DND-41 (cell line): ENCODE measurements around the gene IQCC.

Experiments used
- ATAC-seq: fragments of 200-7000 bp; cut with Tn5 transposase; 3 replicates; pipeline ENCODE4 v1.9.1; 2021; ENCODE audit warnings: low read depth; ENCODE audit not compliant: insufficient read depth
- DNase-seq: peaks from one replicate; pipeline ENCODE4 v3.0.0-alpha.2; 2020
- H2AFZ ChIP-seq: 2 replicates; pipeline ENCODE4 v1.6.0; 2012; ENCODE audit warnings: low read depth, low read length
- H3K27ac ChIP-seq: 2 replicates; pipeline ENCODE4 v1.5.1; 2012; ENCODE audit warnings: low read length, inconsistent platforms
- H3K27me3 ChIP-seq: fragments of 200-600 bp; sonication (generic); 2 replicates; pipeline ENCODE4 v1.6.0; 2012; ENCODE audit warnings: low read length, mild to moderate bottlenecking, inconsistent platforms; ENCODE audit not compliant: insufficient read depth, poor library complexity
- H3K36me3 ChIP-seq: 2 replicates; pipeline ENCODE4 v1.5.1; 2012; ENCODE audit warnings: low read length, inconsistent platforms; ENCODE audit not compliant: insufficient read depth
- H3K4me1 ChIP-seq: 2 replicates; pipeline ENCODE4 v1.5.1; 2012; ENCODE audit warnings: mild to moderate bottlenecking, low read length; ENCODE audit not compliant: insufficient read depth
- H3K4me2 ChIP-seq: 2 replicates; pipeline ENCODE4 v1.6.0; 2012; ENCODE audit warnings: mild to moderate bottlenecking, moderate library complexity, low read length, inconsistent platforms; ENCODE audit not compliant: insufficient read depth
- H3K4me3 ChIP-seq, 2 experiments: fragments of 200-600 bp in 1 of 2; shearing (Covaris generic) in 1 of 2; 2 replicates each; pipeline ENCODE4 v1.5.1; 2012 to 2016; ENCODE audit warnings: inconsistent platforms in 2 of 2, low read length in 2 of 2, mild to moderate bottlenecking in 2 of 2, low read depth in 1 of 2, moderate library complexity in 1 of 2
- H3K79me2 ChIP-seq: 2 replicates; pipeline ENCODE4 v1.6.0; 2012; ENCODE audit warnings: low read length, inconsistent platforms; ENCODE audit not compliant: insufficient read depth
- H3K9ac ChIP-seq: 2 replicates; pipeline ENCODE4 v1.6.0; 2012; ENCODE audit warnings: low read depth, mild to moderate bottlenecking, inconsistent platforms, low read length, moderate library complexity
- H3K9me3 ChIP-seq: 2 replicates; pipeline ENCODE4 v1.5.1; 2012; ENCODE audit warnings: low read length, moderate library complexity, mild to moderate bottlenecking, inconsistent platforms; ENCODE audit not compliant: insufficient read depth, severe bottlenecking
- H4K20me1 ChIP-seq: 2 replicates; pipeline ENCODE4 v1.6.0; 2012; ENCODE audit warnings: low read length; ENCODE audit not compliant: insufficient read depth
- EZH2 ChIP-seq: IDR thresholded peaks from 3 replicates; pipeline ENCODE4 v1.6.1; 2012; ENCODE audit warnings: borderline replicate concordance, low read depth, mild to moderate bottlenecking, moderate library complexity, low read length, inconsistent platforms; ENCODE audit not compliant: severe bottlenecking
- TF ChIP-seq, protein P1 (sequence below): IDR thresholded peaks from 2 replicates; pipeline ENCODE4 v1.5.1; 2012; ENCODE audit warnings: borderline replicate concordance, low read length, moderate library complexity, mild to moderate bottlenecking; ENCODE audit not compliant: poor library complexity, severe bottlenecking; ENCODE audit errors: extremely low read depth

IQCC gene

DNA sequence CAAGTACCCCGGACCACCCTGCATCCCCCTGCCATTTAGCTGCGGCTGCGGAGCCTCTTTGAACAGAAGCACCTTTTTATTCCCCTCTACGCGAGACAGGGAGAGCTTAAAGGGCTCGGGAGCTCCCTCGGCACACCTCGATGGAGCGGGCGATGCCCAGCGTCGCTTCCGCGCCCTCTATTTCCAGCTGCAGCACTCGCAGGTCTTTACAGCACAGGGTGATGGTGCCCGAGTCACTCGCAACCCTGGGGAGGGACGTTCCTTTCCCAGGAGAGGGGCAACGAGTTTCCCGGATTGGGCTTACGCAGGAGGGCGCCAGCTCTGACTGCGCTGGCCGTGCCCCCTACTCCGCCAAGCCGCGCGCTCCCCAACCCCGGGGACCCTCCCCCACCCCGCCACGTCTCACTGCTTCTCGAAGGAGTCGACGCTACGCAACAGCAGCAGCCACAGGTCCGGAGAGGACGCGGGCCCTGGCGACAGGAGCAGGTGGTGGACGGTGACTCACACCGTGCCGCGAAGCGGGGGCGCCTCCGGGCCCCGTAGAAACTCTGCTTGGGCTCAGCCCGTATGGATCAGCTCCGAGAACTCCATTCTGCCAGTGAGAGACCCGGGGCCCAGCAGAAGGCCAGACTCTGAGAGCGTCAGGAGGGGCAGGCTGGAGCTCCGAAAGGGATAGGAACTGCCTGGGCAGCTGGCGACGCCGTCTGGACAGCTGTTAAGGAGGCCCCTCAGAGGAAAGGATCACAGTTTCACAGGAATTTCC lies 35.7 kb downstream of the IQCC start:
- Histone ChIP-seq H3K27me3 (no peaks in the 10 kb centered on the region), H3K27ac (no peak overlapping the region), H3K36me3 (no peaks in the 10 kb centered on the region), H3K4me1 (no peaks in the 10 kb centered on the region), H3K79me2 (no peaks in the 10 kb centered on the region), H2AFZ (no peak overlapping the region), H3K9me3 (no peaks in the 10 kb centered on the region), H3K4me3 (no peak overlapping the region), H4K20me1 (no peaks in the 10 kb centered on the region), H3K4me2 (no peak overlapping the region), H3K9ac (no peak overlapping the region)
- no peak for ATAC-seq
- DNase-seq: no peak
- TF ChIP-seq, protein P1, sequence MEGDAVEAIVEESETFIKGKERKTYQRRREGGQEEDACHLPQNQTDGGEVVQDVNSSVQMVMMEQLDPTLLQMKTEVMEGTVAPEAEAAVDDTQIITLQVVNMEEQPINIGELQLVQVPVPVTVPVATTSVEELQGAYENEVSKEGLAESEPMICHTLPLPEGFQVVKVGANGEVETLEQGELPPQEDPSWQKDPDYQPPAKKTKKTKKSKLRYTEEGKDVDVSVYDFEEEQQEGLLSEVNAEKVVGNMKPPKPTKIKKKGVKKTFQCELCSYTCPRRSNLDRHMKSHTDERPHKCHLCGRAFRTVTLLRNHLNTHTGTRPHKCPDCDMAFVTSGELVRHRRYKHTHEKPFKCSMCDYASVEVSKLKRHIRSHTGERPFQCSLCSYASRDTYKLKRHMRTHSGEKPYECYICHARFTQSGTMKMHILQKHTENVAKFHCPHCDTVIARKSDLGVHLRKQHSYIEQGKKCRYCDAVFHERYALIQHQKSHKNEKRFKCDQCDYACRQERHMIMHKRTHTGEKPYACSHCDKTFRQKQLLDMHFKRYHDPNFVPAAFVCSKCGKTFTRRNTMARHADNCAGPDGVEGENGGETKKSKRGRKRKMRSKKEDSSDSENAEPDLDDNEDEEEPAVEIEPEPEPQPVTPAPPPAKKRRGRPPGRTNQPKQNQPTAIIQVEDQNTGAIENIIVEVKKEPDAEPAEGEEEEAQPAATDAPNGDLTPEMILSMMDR: no peak
- TF ChIP-seq EZH2: no peak

DNA sequence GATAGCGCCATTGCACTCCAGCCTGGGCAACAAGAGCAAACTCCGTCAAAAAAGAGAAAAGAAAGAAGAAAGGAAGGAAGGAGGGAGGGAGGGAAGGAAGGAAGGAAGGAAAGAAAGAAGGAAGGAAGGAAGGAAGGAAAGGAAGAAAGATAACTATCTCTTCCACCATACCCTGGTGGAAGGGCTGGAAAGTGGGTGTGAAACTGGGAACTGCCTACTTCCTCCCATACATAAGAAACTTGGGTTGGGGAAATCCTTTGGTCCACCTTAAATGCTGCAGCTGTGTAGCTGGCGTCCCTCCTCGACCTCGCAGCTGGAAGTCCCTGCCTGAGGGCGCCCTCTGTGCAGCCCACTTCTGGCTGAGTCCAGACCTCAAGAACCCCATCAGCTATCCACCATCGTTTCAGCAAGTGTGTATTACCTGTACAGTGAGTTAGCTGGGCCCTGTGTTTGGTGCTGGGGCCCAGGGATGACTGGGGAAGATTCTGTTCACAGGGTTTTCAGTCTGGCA lies 36.9 kb downstream of the IQCC start:
- Histone ChIP-seq H2AFZ (no peak overlapping the region), H3K4me3 (no peak overlapping the region), H3K4me2 (no peak overlapping the region), H3K79me2 (no peaks in the 10 kb centered on the region), H3K9ac (no peak overlapping the region), H4K20me1 (no peaks in the 10 kb centered on the region), H3K36me3 (no peaks in the 10 kb centered on the region), H3K27me3 (no peaks in the 10 kb centered on the region), H3K4me1 (peaks cover 5% of the 10 kb centered on the region), H3K9me3 (no peaks in the 10 kb centered on the region), H3K27ac (no peak overlapping the region)
- DNase-seq: no peak
- no peak for TF ChIP-seq EZH2
- TF ChIP-seq, protein P1: no peak
- ATAC-seq: 0 out of 3 replicates have a peak, but pooled peaks have one; percentile 23

DNA sequence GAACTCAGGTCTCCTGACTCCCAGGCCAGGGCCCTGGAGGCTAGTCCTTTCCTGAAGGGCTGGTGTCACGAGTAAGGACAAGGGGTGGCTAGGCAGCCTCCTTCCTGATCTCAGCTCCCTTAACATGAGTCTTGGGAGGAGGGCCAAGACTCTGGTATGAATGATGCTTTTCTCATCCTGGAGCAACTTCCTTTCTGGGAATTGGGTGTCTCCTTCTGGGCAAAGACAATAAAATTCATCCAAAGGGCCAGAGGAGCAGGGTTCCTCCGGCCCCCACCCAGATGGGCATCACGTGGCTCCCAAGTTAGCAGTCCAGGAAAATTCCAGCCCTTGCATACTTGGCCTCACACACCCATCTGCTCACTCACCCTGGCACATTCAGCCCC lies 41.4 kb downstream of the IQCC start, which contains the start of gene FAM167B:
Gene FAM167B (plus strand): TSS at position 335 of the 386 bp plus-strand sequence. CDS start 200 bp downstream, outside the sequence.
- Histone ChIP-seq H3K4me3 (no peak within 1 kb of the TSS), H3K4me1 (peaks cover 50% of the 10 kb centered on the region), H3K27me3 (no peaks in the 10 kb centered on the region), H3K9me3 (no peaks in the 10 kb centered on the region), H4K20me1 (no peaks in the 10 kb centered on the region), H3K27ac (peak within 1 kb of the TSS; percentile 98), H3K79me2 (peaks cover 12% of the 10 kb centered on the region), H2AFZ (peak within 1 kb of the TSS; percentile 28; the same call in 1 of the 2 replicates), H3K4me2 (peak within 1 kb of the TSS; percentile 41), H3K36me3 (no peaks in the 10 kb centered on the region; the same call in 1 of the 2 replicates), H3K9ac (peak within 1 kb of the TSS; percentile 70; the same call in 1 of the 2 replicates)
- DNase-seq: no peak
- ATAC-seq: no peak
- TF ChIP-seq, protein P1: no peak
- no peak for TF ChIP-seq EZH2
